GM12878 (cell line): ENCODE results near the gene C1R. TPM values are rescaled to one million over a fixed set of nuclear protein-coding genes. Genes with fewer than 3 reads are reported as not detected.

Experiments
- ATAC-seq: fragments of 200-7000 bp; cut with Tn5 transposase; 3 replicates; pipeline ENCODE4 v1.9.1; 2020; ENCODE audit warnings: mild to moderate bottlenecking, moderate library complexity
- BruUV-seq: library from RNA; stranded (reverse); fragments of 400-500 nt; replicated peaks from 2 replicates; lab custom pipeline; 2021; lab: Mats Ljungman, UMichigan
- CTCF ChIA-PET: fragments of 300-600 bp; sonication (Branson Sonifier 250); formaldehyde crosslinking; extraction: SDS; loops from one replicate; lab custom pipeline; 2021; ENCODE audit warnings: inconsistent platforms; lab: Yijun Ruan, JAX
- POLR2A ChIA-PET: fragments of 350-600 bp; formaldehyde crosslinking; extraction: SDS; loops from one replicate; lab custom pipeline; 2021; ENCODE audit warnings: inconsistent platforms; lab: Charles Lee
- RAD21 ChIA-PET: fragments of 300-600 bp; sonication (Branson Sonifier 250); formaldehyde crosslinking; loops from one replicate; lab custom pipeline; 2023; ENCODE audit warnings: antibody characterized with exemption; ENCODE audit not compliant: unreplicated experiment; lab: Charles Lee
- SMC1A ChIA-PET: fragments of 300-600 bp; sonication (Branson Sonifier 250); formaldehyde crosslinking; loops from one replicate; lab custom pipeline; 2023; ENCODE audit not compliant: unreplicated experiment, uncharacterized antibody; lab: Charles Lee
- DNase-seq: peaks from one replicate; pipeline ENCODE4 v3.0.0-alpha.2; 2011; ENCODE audit warnings: low read depth, low spot score
- FAIRE-seq: peaks from 3 replicates; lab custom pipeline; 2011; peaks lifted over from hg19 to GRCh38; lab: Jason Lieb, UNC
- H2AFZ ChIP-seq: 2 replicates; pipeline ENCODE4 v1.6.0; 2011; ENCODE audit warnings: low read depth, low read length, control low read depth; ENCODE audit not compliant: control insufficient read depth
- H3K27ac ChIP-seq: 2 replicates; pipeline ENCODE4 v1.5.1; 2011; ENCODE audit warnings: control low read depth; ENCODE audit not compliant: control insufficient read depth, insufficient read depth
- H3K27me3 ChIP-seq, 2 experiments: replicated peaks in 1 of 2; 2 replicates each; pipeline versions ENCODE4 v1.6.0 to v1.6.1; 2011; ENCODE audit warnings: low read length in 1 of 2; ENCODE audit not compliant: control insufficient read depth in 2 of 2, insufficient read depth in 2 of 2
- H3K36me3 ChIP-seq, 2 experiments: 2 replicates each; pipeline ENCODE4 v1.5.1; 2011; ENCODE audit warnings: low read length in 1 of 2; ENCODE audit not compliant: control insufficient read depth in 2 of 2, insufficient read depth in 2 of 2
- H3K4me1 ChIP-seq: 2 replicates; pipeline ENCODE4 v1.6.1; 2011; ENCODE audit warnings: mild to moderate bottlenecking, low read length, moderate library complexity, mixed read lengths; ENCODE audit not compliant: control insufficient read depth, insufficient read depth
- H3K4me2 ChIP-seq: 2 replicates; pipeline ENCODE4 v1.6.0; 2011; ENCODE audit warnings: control low read depth; ENCODE audit not compliant: control insufficient read depth, insufficient read depth
- H3K4me3 ChIP-seq: fragments of 200-600 bp; sonication (generic); 2 replicates; pipeline ENCODE4 v1.5.1; 2016
- H3K79me2 ChIP-seq: 2 replicates; pipeline ENCODE4 v1.6.0; 2011; ENCODE audit warnings: low read length; ENCODE audit not compliant: control insufficient read depth, insufficient read depth
- H3K9ac ChIP-seq: 2 replicates; pipeline ENCODE4 v1.8.0; 2011; ENCODE audit warnings: low read length, control low read depth, mixed read lengths; ENCODE audit not compliant: control insufficient read depth, insufficient read depth
- H3K9me3 ChIP-seq: replicated peaks from 3 replicates; pipeline ENCODE4 v1.5.1; 2011; ENCODE audit warnings: mild to moderate bottlenecking, low read length; ENCODE audit not compliant: control insufficient read depth, insufficient read depth
- H4K20me1 ChIP-seq: 2 replicates; pipeline ENCODE4 v1.6.0; 2011; ENCODE audit not compliant: control insufficient read depth, insufficient read depth
- CBFB ChIP-seq: IDR thresholded peaks from 2 replicates; pipeline ENCODE4 v1.6.1; 2016; ENCODE audit warnings: antibody characterized with exemption, low read depth
- CHD1 ChIP-seq: IDR thresholded peaks from 2 replicates; pipeline ENCODE4 v1.6.1; 2012; ENCODE audit warnings: low read depth, low read length, improper control_type of control experiment
- CREM ChIP-seq: IDR thresholded peaks from 2 replicates; pipeline ENCODE4 v1.6.1; 2014; ENCODE audit warnings: antibody characterized with exemption, low read depth
- EED ChIP-seq: sonication (generic); IDR thresholded peaks from 2 replicates; pipeline ENCODE4 v1.6.1; 2016; ENCODE audit warnings: antibody characterized with exemption, low read depth
- ESRRA ChIP-seq: IDR thresholded peaks from 2 replicates; pipeline ENCODE4 v1.6.1; 2012; ENCODE audit warnings: mild to moderate bottlenecking, low read length, improper control_type of control experiment
- FOXK2 ChIP-seq: fragments of 450-650 bp; IDR thresholded peaks from 2 replicates; pipeline ENCODE4 v1.6.1; 2017; ENCODE audit warnings: mild to moderate bottlenecking, moderate library complexity
- IKZF1 ChIP-seq: fragments of 450-650 bp; conservative IDR thresholded peaks from 2 replicates; pipeline ENCODE4 v1.6.1; 2017; ENCODE audit warnings: antibody characterized with exemption, mild to moderate bottlenecking
- NR2C1 ChIP-seq: fragments of 450-650 bp; IDR thresholded peaks from 2 replicates; pipeline ENCODE4 v1.6.1; 2017; ENCODE audit warnings: antibody characterized with exemption, mild to moderate bottlenecking, moderate library complexity
- PAX5 ChIP-seq: IDR thresholded peaks from 2 replicates; pipeline ENCODE4 v1.6.1; 2011; ENCODE audit warnings: low read depth, low read length, borderline replicate concordance
- POU2F2 ChIP-seq: IDR thresholded peaks from 3 replicates; pipeline ENCODE4 v1.6.1; 2011; ENCODE audit warnings: low read depth, mild to moderate bottlenecking, low read length, borderline replicate concordance
- STAT3 ChIP-seq: IDR thresholded peaks from 2 replicates; pipeline ENCODE4 v1.6.1; 2011; ENCODE audit warnings: low read depth, low read length, improper control_type of control experiment
- TCF3 ChIP-seq: IDR thresholded peaks from 2 replicates; pipeline ENCODE4 v1.6.1; 2012; ENCODE audit warnings: low read depth, mild to moderate bottlenecking, low read length, borderline replicate concordance; ENCODE audit not compliant: insufficient read depth
- ZBED1 ChIP-seq: IDR thresholded peaks from 2 replicates; pipeline ENCODE4 v1.6.1; 2016; ENCODE audit warnings: borderline replicate concordance
- ZNF24 ChIP-seq: fragments of 450-650 bp; IDR thresholded peaks from 2 replicates; pipeline ENCODE4 v1.6.1; 2017; ENCODE audit warnings: antibody characterized with exemption, mild to moderate bottlenecking
- ZSCAN29 ChIP-seq: fragments of 450-650 bp; IDR thresholded peaks from 2 replicates; pipeline ENCODE4 v1.6.1; 2017; ENCODE audit warnings: mild to moderate bottlenecking, moderate library complexity
- WGBS: methylation state at CpG from one replicate; pipeline ENCODE4 v1.1.6; 2016; ENCODE audit warnings: low lambda C conversion rate; ENCODE audit not compliant: insufficient replicate concordance, insufficient coverage; ENCODE audit errors: missing lambda C conversion rate; 5-methylcytosine and 5-hydroxymethylcytosine counted together
- in situ Hi-C: fragments of 300-500 bp; cut with MboI; formaldehyde crosslinking; loops from 9 replicates; pipeline ENCODE4 v1.14.3; 2018; ENCODE audit warnings: mixed read lengths
- intact Hi-C: fragments of 100-400 bp; cut with micrococcal nuclease; formaldehyde crosslinking; loops from one replicate; pipeline ENCODE4 v1.14.2; 2022; ENCODE audit not compliant: unreplicated experiment
- polyA plus RNA-seq, 11 experiments: library from polyadenylated mRNA; depleted of rRNA in 4 of 11; unstranded in 6 of 11; stranded (reverse) in 5 of 11; fragments of >200 nt; fragmentation: Nextera tagmentation in 4 of 11; fragmentation: Illumina TruSeq in 1 of 11; extraction: Ambion mirVana in 4 of 11; extraction: Trizol in 1 of 11; gene quantifications; 1 replicate in 1 of 11; 2 replicates in 10 of 11; pipeline versions ENCODE4 v1.2.1 to v1.2.3, GENCODE V29; 2011 to 2016; ENCODE audit warnings: inconsistent platforms in 2 of 11, missing spikeins in 2 of 11, low read depth in 1 of 11
- total RNA-seq, 4 experiments: library from RNA; depleted of rRNA in 3 of 4; stranded (reverse); fragments of >200 nt in 3 of 4; fragmentation: Illumina TruSeq in 1 of 4; extraction: Trizol in 1 of 4; gene quantifications; 2 replicates each; pipeline versions ENCODE4 v1.2.1 to v1.2.3, GENCODE V29; 2013 to 2021
- TF ChIP-seq, protein P1 (sequence below): fragments of 150-350 bp; IDR thresholded peaks from 2 replicates; pipeline ENCODE4 v1.6.1; 2014; ENCODE audit warnings: mild to moderate bottlenecking, low read depth, low read length
- TF ChIP-seq, protein P2 (sequence below): IDR thresholded peaks from 2 replicates; pipeline ENCODE4 v1.6.1; 2012; ENCODE audit warnings: low read depth, low read length, improper control_type of control experiment
- TF ChIP-seq, protein P3 (sequence below): IDR thresholded peaks from 2 replicates; pipeline ENCODE4 v1.6.1; 2012; ENCODE audit warnings: low read depth, low read length, improper control_type of control experiment
- TF ChIP-seq, protein P4 (sequence below): IDR thresholded peaks from 2 replicates; pipeline ENCODE4 v1.6.1; 2011; ENCODE audit warnings: mild to moderate bottlenecking, low read depth, low read length, moderate library complexity; ENCODE audit not compliant: insufficient replicate concordance
- TF ChIP-seq, protein P5 (sequence below): fragments of 450-650 bp; IDR thresholded peaks from 2 replicates; pipeline ENCODE4 v1.6.1; 2014; ENCODE audit warnings: mild to moderate bottlenecking

C1R gene
- total and polyA plus RNA-seq, 10 of the 15 experiments (the other 5 are each of a cell fraction or from before 2014, with no cell fraction given), result 0.31 to 1.9 (median 0.96) TPM; not detected in 1

DNA sequence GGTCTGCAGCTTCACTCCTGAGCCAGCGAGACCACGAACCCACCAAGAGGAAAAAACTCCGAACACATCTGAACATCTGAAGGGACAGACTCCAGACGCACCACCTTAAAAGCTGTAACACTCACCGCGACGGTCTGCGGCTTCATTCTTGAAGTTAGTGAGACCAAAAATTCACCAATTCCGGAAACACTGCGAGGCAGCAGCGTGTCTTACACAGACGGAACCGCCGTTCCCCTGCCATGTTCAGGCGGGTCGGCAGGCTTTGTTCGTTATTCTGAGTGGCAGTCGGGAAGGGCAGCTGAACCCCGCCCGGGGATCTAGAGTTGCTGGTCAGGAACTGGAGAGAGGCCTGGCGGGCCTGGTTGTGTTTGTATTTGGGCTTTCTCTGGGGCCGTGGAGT is 53.7 kb downstream of the C1R start:
- no peak for FAIRE-seq
- WGBS, result 84% methylated on average over 22 of the region's 22 CpGs
- intact Hi-C loops, result no loop called here
- no peak overlapping the region for H2AFZ ChIP-seq
- no peaks in the 10 kb centered on the region for H3K27me3 ChIP-seq
- TF ChIP-seq ESRRA (no peak), STAT3 (no peak), CHD1 (no peak), ZSCAN29 (no peak), POU2F2 (no peak), TCF3 (no peak), IKZF1 (no peak), FOXK2 (no peak), ZBED1 (no peak), CREM (no peak), NR2C1 (no peak), EED (no peak), ZNF24 (no peak), CBFB (no peak), PAX5 (no peak)
- TF ChIP-seq, protein P1, sequence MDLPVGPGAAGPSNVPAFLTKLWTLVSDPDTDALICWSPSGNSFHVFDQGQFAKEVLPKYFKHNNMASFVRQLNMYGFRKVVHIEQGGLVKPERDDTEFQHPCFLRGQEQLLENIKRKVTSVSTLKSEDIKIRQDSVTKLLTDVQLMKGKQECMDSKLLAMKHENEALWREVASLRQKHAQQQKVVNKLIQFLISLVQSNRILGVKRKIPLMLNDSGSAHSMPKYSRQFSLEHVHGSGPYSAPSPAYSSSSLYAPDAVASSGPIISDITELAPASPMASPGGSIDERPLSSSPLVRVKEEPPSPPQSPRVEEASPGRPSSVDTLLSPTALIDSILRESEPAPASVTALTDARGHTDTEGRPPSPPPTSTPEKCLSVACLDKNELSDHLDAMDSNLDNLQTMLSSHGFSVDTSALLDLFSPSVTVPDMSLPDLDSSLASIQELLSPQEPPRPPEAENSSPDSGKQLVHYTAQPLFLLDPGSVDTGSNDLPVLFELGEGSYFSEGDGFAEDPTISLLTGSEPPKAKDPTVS, result no peak
- TF ChIP-seq, protein P2, sequence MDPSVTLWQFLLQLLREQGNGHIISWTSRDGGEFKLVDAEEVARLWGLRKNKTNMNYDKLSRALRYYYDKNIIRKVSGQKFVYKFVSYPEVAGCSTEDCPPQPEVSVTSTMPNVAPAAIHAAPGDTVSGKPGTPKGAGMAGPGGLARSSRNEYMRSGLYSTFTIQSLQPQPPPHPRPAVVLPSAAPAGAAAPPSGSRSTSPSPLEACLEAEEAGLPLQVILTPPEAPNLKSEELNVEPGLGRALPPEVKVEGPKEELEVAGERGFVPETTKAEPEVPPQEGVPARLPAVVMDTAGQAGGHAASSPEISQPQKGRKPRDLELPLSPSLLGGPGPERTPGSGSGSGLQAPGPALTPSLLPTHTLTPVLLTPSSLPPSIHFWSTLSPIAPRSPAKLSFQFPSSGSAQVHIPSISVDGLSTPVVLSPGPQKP, result no peak
- TF ChIP-seq, protein P3, sequence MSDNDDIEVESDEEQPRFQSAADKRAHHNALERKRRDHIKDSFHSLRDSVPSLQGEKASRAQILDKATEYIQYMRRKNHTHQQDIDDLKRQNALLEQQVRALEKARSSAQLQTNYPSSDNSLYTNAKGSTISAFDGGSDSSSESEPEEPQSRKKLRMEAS, result no peak
- TF ChIP-seq, protein P4, sequence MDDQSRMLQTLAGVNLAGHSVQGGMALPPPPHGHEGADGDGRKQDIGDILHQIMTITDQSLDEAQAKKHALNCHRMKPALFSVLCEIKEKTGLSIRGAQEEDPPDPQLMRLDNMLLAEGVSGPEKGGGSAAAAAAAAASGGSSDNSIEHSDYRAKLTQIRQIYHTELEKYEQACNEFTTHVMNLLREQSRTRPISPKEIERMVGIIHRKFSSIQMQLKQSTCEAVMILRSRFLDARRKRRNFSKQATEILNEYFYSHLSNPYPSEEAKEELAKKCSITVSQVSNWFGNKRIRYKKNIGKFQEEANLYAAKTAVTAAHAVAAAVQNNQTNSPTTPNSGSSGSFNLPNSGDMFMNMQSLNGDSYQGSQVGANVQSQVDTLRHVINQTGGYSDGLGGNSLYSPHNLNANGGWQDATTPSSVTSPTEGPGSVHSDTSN, result no peak
- TF ChIP-seq, protein P5, sequence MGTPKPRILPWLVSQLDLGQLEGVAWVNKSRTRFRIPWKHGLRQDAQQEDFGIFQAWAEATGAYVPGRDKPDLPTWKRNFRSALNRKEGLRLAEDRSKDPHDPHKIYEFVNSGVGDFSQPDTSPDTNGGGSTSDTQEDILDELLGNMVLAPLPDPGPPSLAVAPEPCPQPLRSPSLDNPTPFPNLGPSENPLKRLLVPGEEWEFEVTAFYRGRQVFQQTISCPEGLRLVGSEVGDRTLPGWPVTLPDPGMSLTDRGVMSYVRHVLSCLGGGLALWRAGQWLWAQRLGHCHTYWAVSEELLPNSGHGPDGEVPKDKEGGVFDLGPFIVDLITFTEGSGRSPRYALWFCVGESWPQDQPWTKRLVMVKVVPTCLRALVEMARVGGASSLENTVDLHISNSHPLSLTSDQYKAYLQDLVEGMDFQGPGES, result no peak
- H3K9ac ChIP-seq, result no peak overlapping the region
- ChIA-PET CTCF (interaction anchor here (1.0 to 1.3 kb wide), 3 partner anchors 20 to 106 kb away, joined by 3 read pairs; no protein-coding TSS in a partner anchor), RAD21 (interaction anchor here (0.6 kb wide), 1 partner anchor 416 kb away, joined by 3 read pairs; no protein-coding TSS in a partner anchor), SMC1A (no interaction called here), POLR2A (no interaction called here)
- no peak for DNase-seq
- no TSS peak for BruUV-seq
- H3K27ac ChIP-seq, result no peak overlapping the region
- no peaks in the 10 kb centered on the region for H4K20me1 ChIP-seq
- H3K4me2 ChIP-seq, result no peak overlapping the region
- no peak overlapping the region for H3K4me3 ChIP-seq
- no peaks in the 10 kb centered on the region for H3K36me3 ChIP-seq
- H3K79me2 ChIP-seq, result no peaks in the 10 kb centered on the region
- in situ Hi-C loops, result no loop called here
- H3K4me1 ChIP-seq, result no peaks in the 10 kb centered on the region
- ATAC-seq, result no peak
- no peaks in the 10 kb centered on the region for H3K9me3 ChIP-seq
